ENCODE data around the gene FUNDC2.
"Not testable (repeated sequence)": the region's sequence is repeated elsewhere in the genome, so short reads cannot be mapped to it uniquely, and the experiment has no call there.

The FUNDC2 gene, protein sequence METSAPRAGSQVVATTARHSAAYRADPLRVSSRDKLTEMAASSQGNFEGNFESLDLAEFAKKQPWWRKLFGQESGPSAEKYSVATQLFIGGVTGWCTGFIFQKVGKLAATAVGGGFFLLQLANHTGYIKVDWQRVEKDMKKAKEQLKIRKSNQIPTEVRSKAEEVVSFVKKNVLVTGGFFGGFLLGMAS

DNA sequence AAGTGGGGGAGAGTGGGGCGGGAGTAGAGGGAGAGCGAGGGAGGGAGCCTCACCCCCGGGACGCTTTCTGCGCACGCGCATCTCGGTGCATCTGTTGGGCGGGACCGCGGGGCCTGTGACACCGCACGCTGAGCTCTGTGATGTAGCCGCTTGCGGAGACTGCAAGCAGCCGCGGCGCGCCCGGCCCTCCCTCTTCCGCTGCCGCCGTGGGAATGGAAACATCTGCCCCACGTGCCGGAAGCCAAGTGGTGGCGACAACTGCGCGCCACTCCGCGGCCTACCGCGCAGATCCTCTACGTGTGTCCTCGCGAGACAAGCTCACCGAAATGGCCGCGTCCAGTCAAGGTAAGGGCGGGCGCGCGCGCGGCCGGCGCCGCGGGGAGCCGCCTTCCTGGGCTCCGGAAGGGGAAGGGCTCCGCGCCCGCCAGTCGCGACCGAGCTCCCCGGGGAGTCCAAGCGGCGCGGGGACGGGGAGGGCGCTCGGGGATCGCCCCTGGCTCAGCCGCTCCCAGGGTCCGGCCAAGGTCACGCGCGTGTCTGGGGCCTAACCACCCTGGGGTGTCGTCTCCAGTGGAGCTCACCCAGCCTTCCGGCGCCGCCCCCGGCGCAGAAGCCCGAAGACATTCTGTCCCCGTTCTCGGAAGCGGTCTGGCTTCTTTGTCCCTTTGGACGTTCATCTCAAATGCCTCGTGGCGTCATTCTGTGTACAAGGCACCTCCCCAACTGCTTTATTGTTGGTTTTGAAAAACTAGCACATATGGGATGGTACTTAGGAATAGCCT lies at the start of gene FUNDC2:
Gene FUNDC2 (plus strand): TSS at position 118 of the 782 bp plus-strand sequence. CDS start 95 bp downstream, at position 213.
- DNase-seq, result peak; percentile 92

DNA sequence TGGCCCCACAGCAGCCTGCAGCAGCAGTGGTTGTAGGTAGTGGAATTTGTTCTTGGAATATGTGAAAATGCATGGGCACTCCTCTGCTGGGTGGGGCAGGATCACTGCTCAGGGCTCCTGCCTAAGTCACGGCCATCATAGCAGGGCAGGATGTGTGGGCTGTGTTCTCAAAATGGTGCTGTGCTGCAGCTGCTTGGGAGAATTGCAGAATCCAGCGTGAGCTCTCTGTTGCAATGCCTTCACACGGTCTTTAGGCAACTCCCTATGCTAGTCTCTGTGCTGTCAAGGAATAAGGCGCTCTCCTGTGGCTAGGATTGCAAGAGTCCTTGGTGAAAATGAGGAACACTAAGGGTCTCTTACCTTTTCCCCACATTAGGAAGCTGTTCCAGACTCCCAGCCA lies 47.0 kb upstream of the FUNDC2 start:
- peak; percentile 51 for DNase-seq

DNA sequence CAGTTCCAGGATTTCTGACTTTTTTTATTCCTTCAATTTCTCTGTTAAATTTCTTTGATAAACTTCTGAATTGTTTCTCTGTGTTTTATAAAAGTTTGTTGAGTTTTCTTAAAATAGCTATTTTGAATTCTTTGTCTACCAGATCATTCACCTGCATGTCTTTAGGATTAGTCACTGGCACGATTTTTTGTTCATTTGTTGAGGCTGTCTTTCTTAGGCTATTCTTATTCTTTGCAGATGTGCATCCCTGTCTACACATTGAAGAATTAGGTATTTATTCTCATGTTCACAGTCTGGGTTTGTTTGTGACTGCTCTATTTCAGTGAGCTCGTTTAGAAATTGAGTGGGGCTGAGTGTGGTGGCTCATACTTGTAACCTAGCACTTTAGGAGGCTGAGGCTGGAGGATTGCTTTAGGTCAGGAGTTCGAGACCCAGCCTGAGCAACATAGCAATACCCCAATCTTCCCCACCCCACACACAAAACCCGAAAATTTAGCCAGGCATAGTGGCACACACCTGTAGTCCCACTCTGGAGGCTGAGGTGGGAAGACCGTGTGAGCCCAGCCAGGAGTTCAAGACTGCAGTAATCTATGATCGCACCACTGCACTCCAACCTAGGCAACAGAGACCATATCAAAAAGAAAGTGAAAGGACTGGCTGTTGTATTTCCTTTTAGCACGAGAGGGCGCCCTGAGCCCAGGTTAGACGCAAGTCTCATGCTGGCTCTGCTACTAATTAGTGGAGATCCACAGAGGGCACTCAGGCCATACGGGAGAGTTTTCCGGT lies 46.1 kb upstream of the FUNDC2 start:
- DNase-seq, result peak; percentile 59

DNA sequence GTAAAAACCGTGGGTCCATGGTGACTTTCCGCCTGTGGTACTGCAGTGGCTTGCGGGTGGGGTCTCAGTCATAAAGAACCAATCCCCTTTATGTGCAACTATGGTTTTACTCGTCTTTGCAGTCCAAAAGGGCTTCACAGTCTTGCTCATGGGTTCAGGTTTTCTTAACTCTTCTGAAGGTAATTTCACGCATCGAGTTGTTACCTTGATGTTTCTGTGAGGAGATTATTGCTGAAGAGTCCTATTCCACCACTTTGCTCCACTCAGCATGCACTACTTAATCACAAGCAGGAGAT lies 45.6 kb upstream of the FUNDC2 start:
- DNase-seq, result no peak

DNA sequence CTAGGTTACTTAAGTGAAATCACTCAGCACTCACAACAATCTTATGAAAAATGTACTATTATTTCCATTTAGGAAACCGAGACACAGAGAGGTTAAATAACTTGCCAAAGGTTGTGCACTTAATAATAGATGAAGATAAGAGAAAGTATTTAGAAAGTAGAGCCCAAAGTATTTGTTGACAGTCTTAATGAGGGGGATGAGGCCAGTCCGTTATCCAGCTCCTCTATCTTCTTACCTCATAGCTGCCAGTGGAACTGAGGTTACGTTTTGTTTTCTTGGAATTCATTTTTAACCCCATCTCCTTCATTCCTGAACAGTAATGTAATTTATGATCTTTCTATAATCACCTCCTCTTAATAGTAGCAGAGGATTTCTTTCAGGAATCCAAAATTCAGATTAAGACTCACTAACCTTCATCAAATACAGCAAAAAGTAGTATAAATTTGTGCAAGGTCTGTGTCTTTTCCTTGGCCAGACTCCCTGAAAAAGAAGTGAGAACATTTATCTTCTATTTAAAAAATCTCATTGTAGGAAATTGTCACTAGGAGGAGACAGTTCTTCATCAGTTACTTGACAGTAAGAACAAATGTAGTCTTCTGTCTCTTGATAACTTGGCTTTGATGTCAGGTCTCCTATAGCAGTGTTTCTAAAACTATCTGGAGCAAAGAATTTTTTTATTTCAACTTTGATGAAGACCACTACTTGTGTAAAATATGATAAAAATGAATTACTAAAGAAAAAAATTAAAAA lies 39.6 kb upstream of the FUNDC2 start:
- DNase-seq, result no peak

DNA sequence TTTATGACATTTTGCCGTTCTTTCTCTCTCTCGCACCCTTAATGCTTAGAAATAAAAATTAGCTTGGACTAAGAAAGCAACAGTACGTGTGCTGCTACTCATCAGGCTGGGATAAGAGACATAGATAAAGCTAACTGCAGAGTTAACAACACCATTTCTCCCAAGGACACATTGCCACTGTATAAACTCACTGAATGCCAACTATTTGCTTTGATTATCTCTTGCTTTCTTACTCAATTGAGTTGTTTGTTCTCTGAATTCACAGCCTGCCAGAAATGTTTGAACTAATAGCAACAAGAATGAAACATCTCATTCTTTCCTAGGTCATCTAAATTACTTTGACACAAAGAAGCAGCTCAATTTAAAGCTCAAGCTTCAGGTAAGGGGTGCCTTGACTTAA lies 38.7 kb upstream of the FUNDC2 start:
- no peak for DNase-seq

DNA sequence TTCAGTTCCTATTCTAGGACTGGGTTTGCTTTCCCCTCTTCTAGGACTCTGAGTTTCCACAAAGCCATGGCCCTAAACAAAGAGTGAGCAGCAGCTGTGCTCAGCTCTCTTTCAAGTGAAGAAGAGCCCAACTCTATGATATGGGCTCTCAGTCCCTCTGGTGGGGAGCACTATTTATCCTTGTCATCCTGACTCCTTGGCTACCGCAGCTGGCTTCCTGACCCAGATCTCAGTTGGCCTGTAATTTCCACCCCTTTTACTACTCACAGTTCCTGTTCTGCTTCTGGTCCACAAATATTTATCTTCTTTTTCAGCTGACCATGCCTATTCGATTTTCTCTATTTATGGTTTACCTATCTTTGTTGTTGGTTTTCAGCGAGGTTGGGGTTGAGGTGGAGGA lies 37.9 kb upstream of the FUNDC2 start:
- DNase-seq, result no peak

DNA sequence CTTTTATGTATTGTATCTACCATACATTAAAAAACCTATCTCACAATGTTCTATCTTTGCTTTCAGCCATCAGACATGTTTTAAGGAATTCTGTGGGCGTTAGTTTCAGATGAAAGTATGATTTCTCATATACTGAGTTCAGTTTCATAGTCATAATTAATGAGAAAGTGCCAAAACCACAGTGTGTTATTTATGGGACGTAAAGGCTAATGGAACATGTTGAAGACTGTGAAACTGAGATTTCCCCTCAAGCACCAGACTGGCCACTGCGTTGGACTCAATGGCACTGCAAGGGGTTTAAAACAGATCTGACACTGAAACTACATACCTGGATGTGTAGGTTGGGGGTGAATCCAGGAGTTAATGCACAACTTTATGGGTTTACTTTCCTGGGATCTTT lies 36.1 kb upstream of the FUNDC2 start:
- DNase-seq, result no peak

DNA sequence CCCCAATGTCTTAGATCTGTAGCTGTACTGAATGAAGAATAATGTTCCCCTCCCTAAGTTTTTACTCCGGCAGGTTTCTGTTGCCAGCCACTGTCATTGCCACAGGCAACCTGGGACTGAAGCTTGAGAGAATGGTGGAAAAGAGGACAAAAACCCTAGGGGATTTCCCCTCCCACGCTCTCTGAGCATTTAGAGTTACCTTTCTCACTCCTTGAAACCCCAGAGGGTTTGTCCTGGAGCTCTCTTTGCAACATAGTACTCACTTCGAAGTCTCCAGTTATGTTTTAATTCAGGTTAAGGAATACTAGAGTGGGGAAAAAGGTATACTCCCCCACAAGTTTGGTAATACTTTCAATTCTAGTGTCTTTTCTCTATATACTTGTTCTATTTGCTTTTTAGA lies 35.6 kb upstream of the FUNDC2 start:
- no peak for DNase-seq

DNA sequence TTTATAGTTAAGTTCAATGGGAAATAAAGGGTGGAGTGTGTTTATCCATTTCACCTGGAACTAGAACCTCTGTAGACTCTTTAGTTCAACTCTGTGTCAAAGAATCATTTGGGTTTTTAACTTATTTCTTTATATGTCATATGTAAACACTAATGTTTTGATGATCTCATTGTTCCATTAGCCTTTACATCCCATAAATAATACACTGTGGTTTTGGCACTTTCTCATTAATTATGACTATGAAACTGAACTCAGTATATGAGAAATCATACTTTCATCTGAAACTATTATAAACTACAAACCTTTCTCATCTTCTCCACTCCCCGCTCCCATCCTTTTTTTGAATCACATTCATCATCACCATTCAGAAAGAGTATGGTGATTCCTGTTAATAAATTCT lies 35.2 kb upstream of the FUNDC2 start:
- no peak for DNase-seq

DNA sequence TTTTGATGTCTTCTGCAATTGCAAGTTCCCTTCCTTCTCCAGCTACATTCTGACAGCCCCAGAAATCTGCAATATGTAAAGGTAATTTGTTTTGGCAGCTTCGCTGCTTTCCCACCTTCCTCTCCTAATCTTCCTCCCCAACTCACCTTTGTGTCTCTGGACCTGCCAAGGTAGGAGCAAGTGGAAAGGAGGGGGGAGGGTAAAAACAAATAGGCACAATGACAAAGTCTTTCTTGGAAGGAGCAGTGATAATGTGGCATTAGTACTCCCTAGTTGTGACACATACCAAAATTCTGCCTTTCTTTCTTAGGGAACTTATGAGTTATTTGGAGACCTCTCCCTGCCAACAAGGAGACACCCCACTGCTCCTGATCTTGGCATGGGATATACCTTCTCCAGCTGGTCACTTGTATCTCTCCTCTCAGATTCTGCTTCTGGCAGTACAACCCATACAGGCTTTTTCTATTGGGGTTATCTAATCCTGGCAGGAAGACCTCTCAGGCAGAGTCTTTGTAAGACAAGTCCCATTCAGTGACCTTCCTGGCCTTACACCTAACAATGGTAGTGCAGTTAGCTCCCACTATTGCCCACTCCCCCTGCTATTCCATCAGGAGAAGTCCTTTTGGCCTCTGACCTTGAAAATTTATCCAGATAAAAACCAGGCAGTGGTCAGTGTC lies 28.3 kb upstream of the FUNDC2 start:
- no peak for DNase-seq

DNA sequence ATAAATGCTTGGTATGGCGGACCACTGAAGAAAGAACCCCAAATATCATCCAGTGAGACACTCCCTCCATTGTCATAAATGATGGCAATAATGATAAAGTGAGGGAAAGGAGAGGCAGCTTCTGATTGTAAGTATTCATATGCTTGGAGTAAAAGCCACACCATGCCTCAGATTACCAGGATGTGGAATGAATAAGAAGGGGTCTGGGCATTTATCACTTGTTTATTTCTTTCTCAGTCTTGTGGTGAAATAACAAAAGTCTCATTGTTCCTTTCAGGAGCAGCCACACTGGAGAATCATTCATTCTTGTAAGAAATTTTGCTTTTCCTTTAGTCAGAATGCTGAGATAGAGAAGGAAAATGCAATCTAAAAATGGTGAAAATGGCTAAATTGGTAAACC lies 25.8 kb upstream of the FUNDC2 start:
- DNase-seq, result no peak

DNA sequence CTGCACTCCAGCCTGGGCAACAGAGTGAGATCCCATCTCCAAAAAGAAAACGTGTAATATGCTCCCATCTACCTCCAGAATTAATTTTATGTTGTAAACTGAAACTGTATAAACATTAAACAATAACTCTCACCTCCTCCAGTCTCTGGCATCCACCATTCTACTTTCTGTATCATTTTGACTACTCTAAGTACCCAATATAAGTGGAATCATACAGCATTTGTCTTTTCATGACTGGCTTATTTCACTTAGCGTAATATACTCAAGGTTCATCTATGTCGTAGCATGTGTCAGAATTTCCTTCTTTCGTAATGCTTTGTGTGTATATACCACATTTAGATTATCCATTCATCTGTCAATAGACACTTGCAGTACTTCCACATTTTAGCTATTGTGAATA lies 24.8 kb upstream of the FUNDC2 start:
- DNase-seq, result peak; percentile 22

DNA sequence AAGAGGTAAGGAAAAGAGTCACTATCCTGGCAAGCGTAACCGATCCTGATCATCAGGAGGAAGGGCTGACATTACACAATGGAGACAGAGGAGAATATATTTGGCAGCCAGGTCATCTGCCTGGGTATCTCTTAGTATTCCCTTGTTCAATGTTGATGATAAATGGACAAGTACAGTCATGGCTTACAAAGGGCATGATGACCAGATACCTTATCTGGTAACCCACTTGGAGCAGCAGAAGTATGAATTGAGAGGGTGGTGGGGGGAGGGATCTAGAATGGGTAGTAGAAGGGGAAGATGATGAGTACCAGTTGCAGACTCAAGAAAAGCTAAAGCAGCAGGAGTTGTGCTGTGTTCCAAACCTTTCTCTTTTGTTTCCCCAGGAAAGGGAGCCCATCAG lies 21.5 kb upstream of the FUNDC2 start:
- no peak for DNase-seq

DNA sequence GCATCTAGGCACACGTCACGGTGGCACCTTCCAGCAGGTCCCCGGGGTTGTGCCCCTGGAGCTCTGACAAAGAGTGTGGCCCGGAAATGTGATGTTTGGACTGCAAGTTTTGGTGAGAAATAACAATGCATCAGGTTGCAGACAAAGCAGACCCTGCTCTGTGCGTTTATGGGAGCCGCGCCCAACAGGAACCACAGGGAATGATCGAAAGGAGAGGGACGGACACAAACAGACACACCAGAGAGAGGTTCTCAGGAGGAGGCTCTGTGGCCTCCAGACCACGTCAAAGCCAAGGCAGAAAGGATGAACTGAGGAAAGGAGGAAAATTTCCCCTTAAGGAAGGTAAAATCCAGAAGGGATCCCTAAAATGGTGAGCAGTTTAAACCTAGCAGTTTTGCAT lies 20.3 kb upstream of the FUNDC2 start:
- DNase-seq, result not testable (repeated sequence)

DNA sequence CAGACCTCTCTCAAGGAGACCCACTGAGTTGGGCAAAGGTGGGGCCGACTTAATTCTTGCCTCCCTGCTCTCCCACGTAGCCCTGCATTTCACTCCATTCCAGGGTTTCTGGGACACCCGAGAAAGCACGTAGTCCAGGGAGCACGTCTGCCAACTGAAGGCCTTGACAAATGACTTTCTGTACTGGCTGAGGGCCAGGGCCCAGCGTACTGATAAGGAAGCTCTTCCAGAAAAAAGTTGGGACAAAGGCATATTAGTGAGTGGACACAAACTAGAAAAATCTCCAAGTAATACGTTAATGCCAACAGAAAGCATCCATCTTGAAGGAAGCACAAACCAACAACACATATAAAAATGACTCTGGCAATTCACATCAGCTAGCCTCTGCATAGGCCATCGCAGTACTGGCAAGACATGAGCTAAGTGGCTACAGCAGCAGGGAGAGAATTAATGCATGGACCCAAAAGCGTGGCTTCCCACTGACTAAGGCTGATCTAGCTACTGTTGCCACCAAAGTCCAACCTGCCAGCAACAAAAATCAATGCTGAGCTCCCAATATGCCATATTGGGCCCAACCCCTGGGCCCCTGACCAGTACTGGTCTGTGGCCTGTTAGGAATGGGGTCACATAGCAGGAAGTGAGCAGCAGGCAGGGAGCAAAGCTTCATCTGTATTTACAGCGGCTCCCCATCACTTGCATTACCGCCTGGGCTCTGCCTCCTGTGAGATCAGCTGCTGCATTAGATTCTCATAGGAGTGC lies 19.6 kb upstream of the FUNDC2 start:
- DNase-seq, result not testable (repeated sequence)

DNA sequence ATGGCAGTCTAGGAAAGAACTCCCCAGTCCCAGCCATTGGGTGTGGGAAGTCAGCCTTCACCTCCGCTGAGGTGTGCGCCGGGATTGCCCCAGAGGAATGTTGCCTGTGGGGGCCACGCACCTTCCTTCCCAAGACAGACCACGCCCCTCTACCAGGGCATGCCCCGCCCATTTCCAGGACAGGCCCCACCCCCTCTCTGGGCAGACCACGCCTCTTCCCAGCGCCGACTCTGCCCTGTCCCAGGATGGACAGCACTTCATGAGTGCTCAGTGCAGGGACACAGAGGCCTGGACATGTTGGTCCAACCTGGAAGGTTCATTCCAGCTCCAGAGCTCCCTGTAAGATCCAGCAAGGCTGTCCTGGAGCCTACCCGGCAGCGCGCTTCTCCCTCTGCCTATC lies 18.1 kb upstream of the FUNDC2 start:
- not testable (repeated sequence) for DNase-seq

DNA sequence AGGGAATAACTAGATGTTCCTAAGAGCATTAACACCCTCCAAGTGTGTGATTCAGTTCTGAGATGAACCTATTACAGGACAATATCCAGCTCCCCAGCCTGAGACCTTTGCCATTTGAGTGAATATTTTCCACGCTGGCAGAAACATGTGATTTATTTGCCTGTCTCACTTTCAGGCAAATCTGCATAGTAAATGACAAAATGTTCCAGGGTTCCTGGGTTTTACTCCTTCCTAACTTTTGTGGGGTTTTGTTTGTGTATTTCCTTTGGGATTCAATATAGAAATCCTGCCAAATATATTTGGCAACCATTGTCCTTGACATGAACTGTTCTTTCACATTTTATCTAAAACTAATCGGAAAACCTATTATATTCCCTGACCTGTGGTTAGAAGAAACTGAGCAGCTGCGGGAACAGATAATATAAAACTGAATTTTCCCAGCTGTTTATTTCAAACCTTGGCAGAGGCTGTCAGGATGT lies 16.6 kb upstream of the FUNDC2 start:
- DNase-seq, result no peak

DNA sequence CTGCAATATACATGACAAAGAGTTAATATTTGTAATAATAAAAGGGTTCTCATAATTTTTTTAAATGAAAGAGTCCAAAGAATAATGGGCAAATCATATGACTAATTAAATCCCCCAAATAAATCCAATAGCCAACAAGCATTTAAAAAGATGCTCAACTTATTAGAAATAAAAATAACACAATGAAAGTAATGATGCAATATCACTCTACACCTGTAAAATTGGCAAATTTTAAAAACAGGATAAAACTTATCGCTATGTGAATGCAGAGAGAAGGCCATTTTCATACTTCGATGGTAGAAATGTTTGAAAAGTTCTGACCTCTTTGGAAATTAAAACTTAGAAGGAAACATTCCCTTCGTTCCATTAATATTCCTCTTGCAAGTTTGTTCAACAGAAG lies 6.1 kb upstream of the FUNDC2 start:
- no peak for DNase-seq

DNA sequence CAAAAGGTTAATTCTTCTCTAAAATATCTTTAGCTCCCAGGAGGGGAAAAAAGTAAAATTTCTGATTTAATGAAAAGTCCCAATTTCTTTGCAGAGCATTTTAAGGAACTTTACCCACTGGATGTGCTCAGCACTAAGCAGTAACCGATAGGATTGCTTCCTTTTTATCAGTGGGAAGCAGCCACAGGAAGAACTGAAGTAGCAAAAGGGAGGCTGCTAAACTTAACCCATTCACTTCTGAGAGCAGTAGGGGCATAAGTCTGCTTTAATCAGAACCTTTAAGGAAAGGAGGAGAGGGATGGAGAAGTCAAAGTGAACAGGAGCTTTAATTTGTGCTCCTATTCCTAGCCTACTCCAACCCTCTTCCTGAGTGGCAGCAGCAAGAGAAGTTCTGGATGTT lies 4.1 kb upstream of the FUNDC2 start, which contains the start of gene F8:
Gene F8 (minus strand): TSS at position 139 of the 400 bp plus-strand sequence. CDS start 171 bp downstream, outside the sequence.
- DNase-seq, result no peak

DNA sequence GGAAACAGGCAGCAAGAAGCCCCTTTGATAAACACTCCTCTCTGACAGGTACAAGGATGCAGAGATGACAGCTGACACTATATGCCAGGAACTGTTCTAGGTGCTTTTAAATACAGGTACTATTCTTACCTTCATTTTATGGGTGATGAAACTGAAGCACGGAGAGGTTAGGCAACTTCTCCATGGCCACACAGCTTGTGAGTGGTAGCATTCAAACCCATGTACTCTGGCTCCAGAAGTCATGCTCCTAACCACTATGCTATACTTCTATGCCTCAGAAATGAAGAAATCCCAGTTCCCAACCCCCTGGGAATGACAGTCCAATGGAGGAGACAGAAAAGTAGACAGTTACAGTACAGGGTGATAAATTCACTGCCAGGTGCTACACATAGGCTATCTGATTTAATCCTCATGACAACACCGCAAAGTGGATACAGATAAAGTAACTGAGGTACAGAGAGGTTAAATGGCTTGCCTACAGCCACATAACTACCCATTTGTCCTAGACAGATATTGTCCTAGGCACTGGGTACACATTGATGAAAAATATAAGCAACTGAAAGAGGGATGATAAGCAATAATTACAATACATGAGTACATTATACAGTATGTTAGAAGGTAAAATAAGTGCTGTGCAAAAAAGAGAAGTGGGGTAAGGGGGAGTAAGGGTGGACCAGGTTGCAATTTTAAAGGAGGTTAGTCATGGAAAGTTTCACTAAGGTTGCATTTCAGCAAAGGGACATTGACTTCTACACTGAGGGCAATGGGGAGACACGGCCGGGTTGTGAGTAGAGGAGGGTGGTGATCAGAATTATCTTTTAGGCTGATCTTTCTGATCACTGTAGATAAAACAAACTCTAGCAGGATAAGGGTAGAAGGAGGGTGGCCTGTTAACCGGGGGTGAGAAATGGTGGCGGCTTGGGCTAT lies 2.5 kb upstream of the FUNDC2 start:
- no peak for DNase-seq
